ENCODE results near the gene PTTG1.
A peak's percentile ranks its signal among the peaks of the same experiment; 100 is the strongest.
"Not testable (repeated sequence)": the region's sequence is repeated elsewhere in the genome, so short reads cannot be mapped to it uniquely, and the experiment has no call there.

Gene PTTG1

DNA sequence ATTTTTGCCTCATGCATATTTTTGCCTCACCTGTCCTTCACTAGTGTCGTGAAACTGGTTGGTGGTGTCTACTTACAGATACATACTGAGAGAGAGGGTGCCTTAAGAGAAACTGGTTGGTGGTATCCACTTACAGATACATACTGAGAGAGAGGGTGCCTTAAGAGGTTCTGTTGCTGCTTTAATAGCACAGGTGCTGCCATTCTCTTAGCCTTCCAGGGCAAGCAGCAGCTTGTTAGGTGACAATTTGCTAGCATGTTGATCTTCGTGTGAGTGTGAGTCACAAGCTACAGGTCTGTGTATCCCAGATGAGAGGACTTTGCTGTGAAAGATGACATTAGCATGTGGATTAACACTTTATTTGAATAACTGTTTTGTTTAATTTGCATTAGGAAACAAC lies 1.4 kb downstream of the PTTG1 start:
- DNase-seq (ENCODE audit: low read depth in 2 of 2) = no peak

DNA sequence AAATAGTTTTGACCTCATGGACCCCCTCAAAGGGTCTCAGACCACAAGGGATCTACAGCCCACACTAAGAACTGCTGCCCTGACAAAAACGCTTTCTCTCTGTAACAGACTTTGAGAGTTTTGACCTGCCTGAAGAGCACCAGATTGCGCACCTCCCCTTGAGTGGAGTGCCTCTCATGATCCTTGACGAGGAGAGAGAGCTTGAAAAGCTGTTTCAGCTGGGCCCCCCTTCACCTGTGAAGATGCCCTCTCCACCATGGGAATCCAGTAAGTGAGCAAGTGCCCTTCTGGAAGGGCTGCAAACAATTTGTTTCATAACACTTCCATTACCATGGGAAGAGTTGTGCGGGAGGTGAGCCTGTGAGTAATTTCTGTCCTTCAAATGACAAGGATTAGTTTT lies 6.0 kb downstream of the PTTG1 start:
- DNase-seq (ENCODE audit: low read depth in 2 of 2) = no peak

GRCh38 chr5:160432196-160432595 lies 10.5 kb downstream of the PTTG1 start:
- DNase-seq (ENCODE audit: low read depth in 2 of 2) = no peak

- no peak for DNase-seq (ENCODE audit: low read depth in 2 of 2)
These were observed 11.1 kb downstream of the PTTG1 start for GRCh38 chr5:160432787-160433186.

- no peak for DNase-seq (ENCODE audit: low read depth in 2 of 2)
These were observed 12.4 kb downstream of the PTTG1 start for GRCh38 chr5:160434022-160434531.

DNA sequence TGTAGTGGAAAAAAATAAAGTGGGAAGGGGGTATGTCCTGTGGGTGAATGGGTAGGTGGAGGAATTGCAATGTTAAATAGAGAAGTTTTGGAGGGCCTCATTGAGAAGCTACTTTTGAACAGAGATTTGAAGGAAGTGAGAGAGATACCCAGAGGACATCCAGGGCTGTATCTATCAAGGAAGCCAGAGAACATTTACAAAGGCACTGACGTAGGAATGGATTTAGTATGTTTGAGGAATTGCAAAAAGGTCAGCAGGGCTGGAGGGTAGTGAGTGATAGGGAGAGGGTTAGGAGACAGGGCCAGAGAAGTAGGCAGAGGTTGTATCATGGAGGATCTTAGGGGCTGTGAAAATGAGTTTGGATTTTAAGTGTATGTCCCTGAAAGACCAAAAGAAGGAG lies 13.9 kb downstream of the PTTG1 start:
- no peak for DNase-seq (ENCODE audit: low read depth in 2 of 2)

GRCh38 chr5:160436017-160436416 lies 14.4 kb downstream of the PTTG1 start:
- DNase-seq (ENCODE audit: low read depth in 2 of 2) = no peak

DNA sequence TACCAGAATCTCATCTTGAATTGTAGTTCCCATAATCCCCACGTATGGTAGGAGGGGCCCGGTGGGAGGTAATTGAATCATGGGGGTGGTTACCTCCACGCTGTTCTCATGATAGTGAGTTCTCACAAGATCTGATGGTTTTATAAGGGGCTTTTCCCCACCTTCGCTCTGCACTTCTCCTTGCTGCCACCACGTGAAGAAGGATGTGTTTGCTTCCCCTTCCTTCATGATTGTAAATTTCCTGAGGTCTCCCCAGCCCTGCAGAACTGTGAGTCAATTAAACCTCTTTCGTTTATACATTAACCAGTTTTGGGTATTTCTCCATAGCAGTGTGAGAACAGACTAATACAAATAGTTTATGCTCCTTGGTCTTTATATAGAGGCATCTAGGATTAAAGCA lies 15.0 kb downstream of the PTTG1 start:
- not testable (repeated sequence) for DNase-seq (ENCODE audit: low read depth in 2 of 2)

GRCh38 chr5:160437271-160437670 lies 15.6 kb downstream of the PTTG1 start:
- no peak for DNase-seq (ENCODE audit: low read depth in 2 of 2)

DNA sequence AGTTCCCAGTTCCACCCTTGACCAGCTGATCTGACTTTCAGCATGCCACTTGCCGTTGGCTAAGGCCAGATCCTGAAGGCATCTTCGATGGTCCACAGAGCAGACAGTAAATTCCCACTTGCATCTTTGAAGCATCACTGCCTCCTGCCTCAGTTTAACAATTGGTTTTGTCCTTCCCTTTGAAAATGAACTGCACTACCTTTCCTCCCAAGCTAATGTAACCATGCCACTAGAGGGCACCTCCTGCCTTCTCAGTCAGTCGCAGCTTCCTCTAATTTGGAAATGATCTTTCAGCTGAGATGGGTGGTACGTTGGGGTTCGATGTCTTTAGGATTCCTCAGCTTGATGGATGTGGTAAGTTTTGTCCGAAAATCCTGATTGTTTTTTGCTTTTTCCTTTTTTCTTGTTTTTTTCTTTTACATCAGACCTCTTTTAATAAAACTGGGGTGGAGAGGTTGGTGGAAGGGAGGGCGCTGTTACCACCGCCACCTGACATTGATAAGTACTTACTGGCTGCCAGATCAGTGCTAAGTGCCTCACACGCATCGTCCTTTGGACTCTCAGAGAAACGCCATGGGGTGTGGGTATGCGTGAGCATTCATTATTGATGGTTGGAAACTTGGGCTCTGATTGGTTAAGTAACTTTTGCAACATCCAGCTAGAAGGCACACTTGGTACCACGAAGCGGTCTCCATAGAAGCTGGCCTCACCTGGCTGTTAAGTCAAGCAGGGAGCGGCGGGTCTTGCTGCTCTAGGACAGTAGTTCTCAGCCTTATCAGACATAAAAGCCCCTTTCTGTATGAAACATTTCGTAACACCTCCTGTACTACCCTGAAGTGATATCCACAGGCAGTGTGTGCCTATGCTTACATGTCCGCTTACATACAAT lies 16.9 kb downstream of the PTTG1 start:
- DNase-seq (ENCODE audit: low read depth in 2 of 2) = peak in 1 of 2 experiments; percentile 21

DNA sequence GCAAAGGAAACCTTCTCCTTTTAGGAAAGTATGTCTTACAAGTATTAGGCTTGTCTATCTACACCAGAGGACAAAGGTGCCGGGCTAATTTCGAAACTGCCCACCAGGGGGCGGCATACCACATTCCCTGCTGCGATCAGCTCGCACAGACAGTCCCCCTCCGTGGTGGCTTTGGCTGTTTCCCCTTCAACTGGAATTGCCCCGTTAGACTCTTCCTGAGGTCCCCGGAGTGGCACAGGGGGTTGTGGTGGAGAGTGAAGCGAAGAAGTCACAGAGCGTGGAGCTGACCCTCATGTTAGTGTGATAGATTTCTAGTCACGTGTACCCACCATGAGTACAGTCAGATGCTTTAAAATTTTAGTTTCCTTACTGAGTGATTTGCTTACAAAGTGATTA lies 17.5 kb downstream of the PTTG1 start:
- DNase-seq (ENCODE audit: low read depth in 2 of 2) = peak; percentile 34 to 46

DNA sequence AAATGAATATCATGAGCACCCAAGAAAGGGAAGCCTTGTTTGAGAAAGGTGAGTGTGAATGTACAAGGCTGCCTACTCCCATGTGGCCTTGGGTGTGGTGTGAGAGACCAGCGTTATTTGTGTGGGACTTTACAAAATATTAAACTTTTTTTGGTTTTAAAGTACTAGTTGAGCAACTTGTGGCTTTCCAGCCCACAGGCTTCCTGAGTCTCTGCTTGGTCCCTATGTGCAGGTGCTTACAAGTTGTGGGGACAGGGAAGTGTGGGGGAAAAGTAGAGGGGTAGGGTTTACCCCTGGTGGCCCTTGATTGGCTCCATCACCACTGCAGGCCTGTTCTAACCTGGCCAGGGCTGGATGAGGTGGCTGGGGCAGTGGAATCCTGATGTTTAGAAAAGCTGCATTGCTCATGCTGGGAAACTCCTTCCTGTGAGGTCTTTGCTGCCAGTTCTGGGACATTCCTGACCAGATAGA lies 19.7 kb downstream of the PTTG1 start:
- DNase-seq (ENCODE audit: low read depth in 2 of 2) = no peak

DNA sequence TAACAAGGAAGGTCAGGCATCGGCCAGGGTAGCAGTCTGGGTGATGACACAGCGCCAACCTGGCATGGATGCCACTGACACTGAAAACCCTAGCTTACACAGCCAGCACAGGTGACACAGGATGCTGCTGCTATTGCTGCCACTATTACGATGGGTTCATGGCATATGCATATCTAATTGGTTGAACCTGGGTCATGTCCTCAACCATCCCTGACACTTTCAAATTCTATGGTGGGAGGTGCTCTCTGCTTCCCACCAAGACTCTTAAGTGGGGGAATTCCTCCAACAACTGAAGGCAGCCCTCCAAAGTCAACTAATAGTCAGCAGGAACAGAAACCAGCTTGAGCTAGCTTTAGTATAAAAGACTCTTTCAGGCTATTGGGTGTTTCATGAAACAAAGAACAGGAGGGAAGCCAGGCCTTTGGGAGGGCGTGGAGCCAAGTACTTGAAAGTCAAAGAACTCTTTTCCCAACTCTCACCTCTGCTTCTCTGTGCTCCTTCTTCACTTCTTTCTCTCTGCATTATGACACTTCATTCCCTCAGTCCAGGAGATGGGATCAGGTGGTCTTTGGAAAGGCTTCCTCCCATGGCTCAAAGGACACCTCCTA lies 21.3 kb downstream of the PTTG1 start:
- no peak for DNase-seq (ENCODE audit: low read depth in 2 of 2)

DNA sequence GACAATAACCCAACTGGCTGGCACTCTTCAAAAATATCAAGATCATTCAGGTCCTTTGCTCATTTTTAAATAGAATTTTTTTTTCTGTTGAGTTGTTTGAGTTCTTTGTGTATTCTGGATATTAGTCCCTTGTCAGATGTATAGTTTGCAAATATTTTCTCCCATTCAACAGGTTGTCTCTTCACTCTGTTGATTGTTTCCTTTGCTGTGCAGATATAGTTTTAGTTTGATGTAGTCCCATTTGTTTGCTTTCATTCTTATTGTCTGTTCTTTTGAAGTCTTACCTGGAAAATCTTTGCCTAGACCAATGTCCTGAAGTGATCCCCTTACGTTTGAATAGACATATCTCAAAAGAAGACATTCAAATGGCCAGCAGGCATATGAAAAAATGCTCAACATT lies 22.8 kb downstream of the PTTG1 start:
- no peak for DNase-seq (ENCODE audit: low read depth in 2 of 2)

DNA sequence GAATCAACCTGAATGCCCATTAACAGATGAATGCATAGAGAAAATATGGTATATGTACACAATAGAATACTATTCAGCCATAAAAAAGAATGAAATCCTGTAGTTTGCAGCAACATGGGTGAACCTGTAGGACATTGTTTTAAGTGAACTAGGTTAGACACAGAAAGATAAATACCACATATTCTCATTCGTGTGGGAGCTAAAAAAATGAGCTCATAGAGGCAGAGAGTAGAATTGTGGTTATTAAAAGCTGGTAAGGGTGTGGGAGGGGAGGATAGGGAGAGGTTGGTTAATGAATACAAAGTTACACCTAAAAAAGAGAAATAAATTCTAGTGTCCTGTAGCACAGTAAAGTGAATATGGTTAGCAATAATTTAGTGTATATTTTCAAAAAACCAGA lies 23.5 kb downstream of the PTTG1 start:
- no peak for DNase-seq (ENCODE audit: low read depth in 2 of 2)

DNA sequence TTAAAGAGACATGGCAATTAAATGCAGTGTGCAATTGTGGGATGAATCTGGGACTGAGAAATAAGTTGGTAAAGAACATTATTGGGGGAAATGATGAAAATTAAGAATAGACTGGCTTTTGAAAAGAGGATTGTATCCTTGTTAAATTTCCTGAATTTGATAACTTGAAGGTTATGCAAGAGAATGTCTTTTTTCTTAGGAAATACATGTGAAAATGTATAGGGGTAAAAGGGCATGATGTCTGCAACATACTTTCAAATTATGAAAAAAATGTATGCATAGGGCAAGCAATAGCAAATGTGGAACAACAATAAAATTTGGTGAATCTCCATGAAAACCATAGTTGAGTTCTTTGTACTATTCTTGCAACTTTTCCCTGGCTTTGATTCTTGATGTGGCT lies 24.1 kb downstream of the PTTG1 start:
- DNase-seq (ENCODE audit: low read depth in 2 of 2) = no peak

- no peak for DNase-seq (ENCODE audit: low read depth in 2 of 2)
These were observed 27.2 kb downstream of the PTTG1 start for GRCh38 chr5:160448886-160449285.

DNA sequence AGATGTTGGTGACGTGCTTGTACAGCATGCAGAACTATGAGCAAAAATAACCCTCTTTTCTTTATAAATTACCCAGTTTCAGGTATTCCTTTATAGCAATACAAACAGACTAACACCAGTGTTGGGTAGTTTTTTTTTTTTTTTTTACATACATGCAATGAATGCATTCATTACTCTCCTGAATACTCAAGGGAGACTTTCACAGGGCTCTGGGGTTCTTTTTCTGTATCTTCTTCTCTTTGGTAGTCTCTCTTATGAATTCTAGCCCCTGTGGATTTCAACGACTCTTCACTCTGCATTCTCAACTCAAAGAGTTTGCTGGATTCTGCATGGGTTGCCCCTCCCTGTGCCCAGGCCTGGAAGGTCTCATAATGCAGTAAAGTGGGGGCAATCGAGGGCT lies 27.8 kb downstream of the PTTG1 start:
- DNase-seq (ENCODE audit: low read depth in 2 of 2) = no peak

DNA sequence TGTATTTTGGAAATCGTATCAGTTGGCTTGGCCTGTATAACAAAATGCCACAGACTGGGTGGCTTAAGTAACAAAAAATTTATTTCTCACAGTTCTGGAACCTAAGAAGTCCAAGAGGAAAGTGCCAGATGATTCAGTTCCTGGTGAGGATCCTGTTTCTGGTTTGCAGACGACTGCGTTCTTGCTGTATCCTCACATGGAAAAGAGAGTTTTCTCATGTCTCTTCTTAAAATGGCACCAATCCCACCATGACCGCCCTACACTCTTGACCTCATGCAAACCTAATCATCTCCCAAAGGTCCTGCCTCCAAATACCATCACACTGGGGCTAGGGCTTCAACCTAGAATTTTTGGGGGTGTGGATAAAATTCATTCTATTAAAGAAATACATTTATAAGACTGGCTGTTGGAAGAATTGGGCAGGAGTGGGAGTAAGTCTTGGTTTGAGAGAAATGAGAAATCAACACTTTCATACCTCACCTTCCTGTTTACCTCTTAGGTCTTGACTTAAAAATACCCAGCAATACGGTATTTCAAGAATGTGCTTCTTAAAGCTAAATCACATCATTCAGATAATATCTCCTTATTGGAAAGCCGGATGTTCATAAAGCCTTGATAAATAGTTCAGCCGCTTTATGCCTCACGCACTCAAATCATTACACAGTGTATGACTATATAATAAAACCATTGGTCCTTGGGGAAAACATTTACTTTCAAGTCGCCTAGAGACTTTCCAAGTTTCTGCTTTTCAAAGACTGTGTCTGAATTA lies 28.7 kb downstream of the PTTG1 start:
- no peak for DNase-seq (ENCODE audit: low read depth in 2 of 2)

DNA sequence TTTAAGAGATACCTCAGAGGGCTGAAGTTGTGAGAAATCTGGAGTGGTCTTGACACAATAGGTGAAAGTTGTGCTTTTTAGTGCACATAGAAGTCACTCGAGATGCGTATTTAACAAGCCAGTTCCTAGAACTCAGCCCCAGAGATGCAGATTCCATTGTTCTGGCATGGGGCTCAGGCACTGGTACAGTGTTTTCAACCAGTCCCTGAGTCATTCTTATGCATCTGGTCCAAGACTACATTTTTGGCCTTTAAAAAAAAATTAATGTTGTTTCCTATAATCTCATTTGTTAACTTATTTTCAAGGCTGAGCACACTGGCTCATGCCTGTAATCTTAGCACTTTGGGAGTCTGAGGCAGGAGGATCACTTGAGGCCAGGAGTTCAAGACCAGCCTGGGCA lies 29.6 kb downstream of the PTTG1 start:
- DNase-seq (ENCODE audit: low read depth in 2 of 2) = no peak

- DNase-seq (ENCODE audit: low read depth in 2 of 2) = no peak
These were observed 30.4 kb downstream of the PTTG1 start for GRCh38 chr5:160452036-160452435.

DNA sequence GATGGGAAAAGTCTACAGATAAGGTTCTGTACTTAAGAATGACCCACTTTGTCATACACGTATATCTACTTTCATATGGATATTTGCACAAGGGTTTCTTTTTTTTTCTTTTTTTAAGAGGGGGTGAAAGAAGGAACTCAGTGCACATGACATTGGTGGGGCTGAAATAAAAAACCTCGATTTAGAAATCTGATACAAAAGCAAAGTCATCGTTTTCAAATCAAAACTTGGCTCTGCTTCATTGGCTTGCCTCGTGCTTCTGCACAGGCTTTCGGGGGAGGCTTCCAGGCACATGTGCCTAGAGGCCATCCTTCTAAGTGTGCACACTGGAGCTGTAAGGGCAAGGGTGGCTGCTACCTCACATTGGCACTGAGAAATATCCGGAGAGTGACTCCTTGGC lies 31.1 kb downstream of the PTTG1 start:
- no peak for DNase-seq (ENCODE audit: low read depth in 2 of 2)
